Spleen (tissue), 7 donors: ENCODE results near the gene PRTN3.

Experiments
- POLR2A ChIP-seq, 3 donors: fragments of 450-650 bp; IDR thresholded peaks; one replicate each; pipeline ENCODE4 v1.5.1; 2017; ENCODE audit warnings: antibody characterized with exemption in 3 of 3, mild to moderate bottlenecking in 1 of 3
- POLR2AphosphoS5 ChIP-seq, 3 donors: sonication (generic); formaldehyde crosslinking; IDR thresholded peaks; one replicate each; pipeline ENCODE4 v1.5.1; 2017; ENCODE audit warnings: antibody characterized with exemption in 3 of 3
- TF ChIP-seq, protein P1 (sequence below), 11 experiments: fragments of 200-600 bp in 7 of 11; fragments of 450-650 bp in 4 of 11; sonication (generic) in 4 of 11; IDR thresholded peaks in 8 of 11; conservative IDR thresholded peaks in 3 of 11; 1 replicate in 7 of 11; 2 replicates in 4 of 11; pipeline versions ENCODE4 v1.4.0 to v1.8.0; 2016 to 2021; ENCODE audit warnings: antibody characterized with exemption in 11 of 11, inconsistent platforms in 4 of 11, mild to moderate bottlenecking in 1 of 11
- donor health status: DM: no; HTN: no; CAD: no; lungs with moderate emphysema.
- donor health status: DM: no; HTN: no; CAD: no.
- donor health status: DM: no; HTN: no; CAD: no.

DNA sequence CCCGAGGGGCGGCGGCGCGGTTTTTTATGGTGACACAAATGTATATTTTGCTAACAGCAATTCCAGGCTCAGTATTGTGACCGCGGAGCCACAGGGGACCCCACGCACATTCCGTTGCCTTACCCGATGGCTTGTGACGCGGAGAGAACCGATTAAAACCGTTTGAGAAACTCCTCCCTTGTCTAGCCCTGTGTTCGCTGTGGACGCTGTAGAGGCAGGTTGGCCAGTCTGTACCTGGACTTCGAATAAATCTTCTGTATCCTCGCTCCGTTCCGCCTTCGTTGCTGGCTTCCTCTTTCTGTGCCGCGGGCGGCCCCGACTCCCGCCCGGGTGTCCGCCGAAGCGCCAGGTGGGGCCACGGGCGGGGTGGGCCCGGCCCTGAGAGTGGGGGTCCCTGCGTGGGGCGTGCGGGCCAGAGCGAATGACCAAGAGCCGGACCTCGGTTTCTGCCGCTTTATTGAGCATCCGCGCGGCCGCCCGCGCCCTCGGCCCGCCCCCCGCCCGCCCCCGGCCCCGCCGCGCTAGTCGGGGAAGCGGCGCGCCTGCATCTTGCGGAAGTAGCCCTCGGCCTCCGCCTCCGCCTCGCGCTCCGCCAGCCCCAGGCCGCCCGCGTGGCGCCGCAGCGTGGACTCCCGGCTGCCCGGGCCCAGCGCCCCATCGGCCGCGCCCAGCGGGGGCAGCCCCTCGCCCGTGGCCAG lies 28.6 kb upstream of the PRTN3 start:
- TF ChIP-seq POLR2A (IDR thresholded peaks at IDR 0.05) = no peak
- TF ChIP-seq, protein P1, sequence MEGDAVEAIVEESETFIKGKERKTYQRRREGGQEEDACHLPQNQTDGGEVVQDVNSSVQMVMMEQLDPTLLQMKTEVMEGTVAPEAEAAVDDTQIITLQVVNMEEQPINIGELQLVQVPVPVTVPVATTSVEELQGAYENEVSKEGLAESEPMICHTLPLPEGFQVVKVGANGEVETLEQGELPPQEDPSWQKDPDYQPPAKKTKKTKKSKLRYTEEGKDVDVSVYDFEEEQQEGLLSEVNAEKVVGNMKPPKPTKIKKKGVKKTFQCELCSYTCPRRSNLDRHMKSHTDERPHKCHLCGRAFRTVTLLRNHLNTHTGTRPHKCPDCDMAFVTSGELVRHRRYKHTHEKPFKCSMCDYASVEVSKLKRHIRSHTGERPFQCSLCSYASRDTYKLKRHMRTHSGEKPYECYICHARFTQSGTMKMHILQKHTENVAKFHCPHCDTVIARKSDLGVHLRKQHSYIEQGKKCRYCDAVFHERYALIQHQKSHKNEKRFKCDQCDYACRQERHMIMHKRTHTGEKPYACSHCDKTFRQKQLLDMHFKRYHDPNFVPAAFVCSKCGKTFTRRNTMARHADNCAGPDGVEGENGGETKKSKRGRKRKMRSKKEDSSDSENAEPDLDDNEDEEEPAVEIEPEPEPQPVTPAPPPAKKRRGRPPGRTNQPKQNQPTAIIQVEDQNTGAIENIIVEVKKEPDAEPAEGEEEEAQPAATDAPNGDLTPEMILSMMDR (IDR thresholded peaks at IDR 0.05 in 8 of 11, conservative IDR thresholded peaks at IDR 0.05 in 3 of 11) = no peak
- peak; percentile 37 to 44 (median 41) for TF ChIP-seq POLR2AphosphoS5 (IDR thresholded peaks at IDR 0.05)
